GM12864 (cell line): Measurements from ENCODE around the gene ATP1A3.
A peak's percentile ranks its signal among the peaks of the same experiment; 100 is the strongest.

Source experiments
- DNase-seq: peaks from one replicate; pipeline ENCODE4 v3.0.0-alpha.2; 2011; ENCODE audit warnings: low read depth
- H3K4me3 ChIP-seq: 2 replicates; pipeline ENCODE4 v1.5.1; 2011; ENCODE audit warnings: mild to moderate bottlenecking, low read depth, low read length, control low read depth
- CTCF ChIP-seq: IDR thresholded peaks from 2 replicates; pipeline ENCODE4 v1.5.1; 2011; ENCODE audit warnings: low read depth, mild to moderate bottlenecking, moderate library complexity, low read length, control low read depth, inconsistent platforms; ENCODE audit errors: missing control alignments

Gene ATP1A3

DNA sequence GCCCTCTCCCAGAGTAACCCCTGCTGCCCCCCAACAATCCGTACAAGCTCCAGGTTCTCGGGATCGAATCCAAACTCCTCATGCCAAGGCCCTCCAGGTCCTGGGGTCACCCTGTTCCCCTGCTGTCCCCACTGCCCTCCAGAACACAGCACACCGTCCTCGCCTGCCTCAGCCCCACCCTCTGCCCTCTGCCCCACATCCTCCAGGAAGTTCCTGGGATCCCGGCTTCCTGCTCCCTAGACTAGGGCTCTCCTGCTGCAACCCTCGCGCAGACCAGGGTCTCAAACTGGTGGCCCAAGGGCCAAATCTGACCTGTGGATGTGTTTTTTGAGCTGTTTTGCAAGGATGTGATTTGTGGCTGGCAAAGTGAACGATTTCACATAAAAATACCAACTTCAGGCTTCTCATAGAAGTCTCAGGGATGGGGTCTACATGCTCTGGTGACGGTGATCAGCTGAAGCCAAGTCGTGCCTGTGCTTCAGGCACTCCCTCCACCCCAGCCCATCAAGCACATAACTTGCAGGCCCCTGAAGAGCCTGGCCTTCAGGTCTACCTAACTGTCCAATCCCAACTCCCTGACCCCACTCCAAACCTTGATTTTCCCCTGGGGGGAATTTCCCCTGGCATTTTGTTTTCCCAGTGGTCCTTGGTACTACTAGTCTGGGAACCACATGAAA is 36.7 kb downstream of the ATP1A3 start:
- no peak for TF ChIP-seq CTCF
- no peak for DNase-seq
- H3K4me3 ChIP-seq, result no peak overlapping the region

DNA sequence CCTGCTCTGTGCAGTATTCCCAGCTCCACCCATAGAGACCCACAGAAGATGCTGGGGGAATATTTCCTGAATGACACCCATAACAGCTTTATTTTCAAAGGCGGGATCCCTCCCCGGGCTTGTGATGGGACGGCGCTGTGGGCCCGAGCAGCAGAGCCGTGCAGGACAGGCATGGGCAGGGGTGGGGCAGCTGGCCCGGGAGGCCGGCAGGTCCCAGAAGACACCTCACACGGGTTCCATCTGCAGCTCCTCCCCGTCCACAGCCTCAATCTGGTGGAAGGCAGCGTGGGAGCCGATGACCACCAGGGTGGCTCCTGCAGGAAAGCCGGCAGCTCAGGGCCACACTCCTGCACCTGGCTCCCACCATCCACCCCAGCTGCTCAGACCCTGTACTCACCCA is 37.4 kb downstream of the ATP1A3 start:
- no peak for DNase-seq
- H3K4me3 ChIP-seq, result no peak overlapping the region
- no peak for TF ChIP-seq CTCF

DNA sequence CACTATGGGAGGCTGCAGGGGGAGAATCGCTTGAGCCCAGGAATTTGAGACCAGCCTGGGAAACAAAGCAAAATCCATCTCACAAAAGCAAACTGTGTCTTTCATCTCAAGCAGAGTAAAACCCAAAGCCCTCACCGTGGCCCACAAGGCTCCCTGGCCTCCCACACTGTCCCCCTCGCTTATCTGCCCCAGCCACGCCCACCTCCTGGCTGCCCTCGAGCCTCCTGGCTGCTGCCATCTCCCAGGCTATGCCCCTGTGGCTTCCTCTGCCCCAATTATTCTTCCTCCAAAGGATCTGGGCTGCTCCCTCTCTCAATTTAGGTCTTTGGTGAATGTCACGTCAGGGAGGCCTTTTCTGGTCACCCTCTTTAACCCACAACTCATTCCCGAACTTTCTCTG is 38.5 kb downstream of the ATP1A3 start:
- no peak for DNase-seq
- TF ChIP-seq CTCF, result no peak
- no peak overlapping the region for H3K4me3 ChIP-seq

- TF ChIP-seq CTCF, result peak; percentile 100
- DNase-seq, result peak; percentile 52
- no peak overlapping the region for H3K4me3 ChIP-seq
Measured at GRCh38 chr19:41951686-41952172, 42.3 kb downstream of the ATP1A3 start.

DNA sequence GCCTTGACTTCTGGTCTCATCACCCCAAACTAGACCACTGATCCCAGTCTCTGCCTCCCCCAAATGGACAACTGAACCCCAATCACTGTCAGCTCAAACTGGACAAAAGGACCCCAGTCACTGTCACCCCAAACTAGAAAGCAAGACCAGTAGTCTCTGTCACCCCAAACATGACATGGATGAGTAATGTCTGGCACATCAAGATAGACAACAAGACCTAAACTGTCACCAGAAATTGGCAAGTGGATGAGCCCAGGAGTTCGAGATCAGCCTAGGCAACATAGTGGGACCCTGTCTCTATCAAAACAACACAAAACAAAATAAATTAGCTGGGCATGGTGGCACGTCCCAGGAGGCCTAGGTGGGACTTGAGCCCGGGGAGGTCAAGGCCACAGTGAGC is 46.9 kb downstream of the ATP1A3 start:
- no peak for TF ChIP-seq CTCF
- no peak overlapping the region for H3K4me3 ChIP-seq
- DNase-seq, result no peak

DNA sequence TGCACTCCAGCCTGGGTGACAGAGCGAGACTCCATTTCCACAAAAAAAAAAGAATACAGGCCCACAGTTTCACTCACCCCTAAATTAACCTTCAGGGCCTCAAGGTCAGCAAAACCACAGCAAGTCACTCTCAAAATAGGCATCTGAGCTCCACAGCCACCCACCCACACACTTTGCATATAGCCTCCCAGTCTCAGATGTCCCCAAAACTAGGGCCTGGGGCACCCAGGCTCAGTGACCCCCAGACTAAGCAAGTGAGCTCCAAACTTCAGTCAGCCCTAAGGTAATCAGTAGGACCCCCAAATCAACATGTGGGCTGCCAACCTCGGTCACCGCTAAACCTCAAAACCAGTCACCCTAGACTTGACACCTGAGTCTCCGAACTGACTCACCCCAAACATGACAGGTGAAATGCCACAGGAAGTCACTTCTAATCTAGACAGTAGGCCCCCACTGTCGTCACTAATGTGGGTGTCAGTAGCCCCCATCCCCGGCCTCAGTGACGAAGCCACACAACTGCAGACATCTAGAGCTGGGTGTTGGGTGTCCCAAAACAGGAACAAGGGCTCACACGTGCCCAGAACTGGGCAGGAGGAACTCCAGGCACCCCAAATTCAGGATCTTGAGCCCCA is 48.8 kb downstream of the ATP1A3 start:
- peak; percentile 99 for DNase-seq
- TF ChIP-seq CTCF, result no peak
- no peak overlapping the region for H3K4me3 ChIP-seq

DNA sequence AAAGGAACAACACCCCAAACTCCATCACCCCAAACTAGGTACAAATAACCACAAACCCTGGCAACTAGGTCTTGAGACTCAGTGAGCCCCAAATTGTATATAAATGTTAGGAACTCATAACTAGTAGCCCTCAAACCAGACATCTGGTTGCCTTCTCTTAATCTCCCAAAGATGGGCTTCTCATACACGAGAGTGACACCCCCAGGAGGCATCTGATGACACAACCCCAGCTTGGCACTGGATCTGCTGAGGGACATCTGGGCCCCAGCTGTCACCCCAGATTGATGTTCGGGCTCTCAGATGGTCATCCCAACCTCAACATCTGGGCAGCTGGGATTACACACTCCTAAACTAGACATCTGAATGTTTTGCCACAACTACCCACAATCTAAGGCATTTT is 49.7 kb downstream of the ATP1A3 start:
- DNase-seq, result no peak
- no peak for TF ChIP-seq CTCF
- H3K4me3 ChIP-seq, result no peak overlapping the region
